GM18951 (cell line): ENCODE measurements around the gene SEC23B.

Source experiments
- POLR2A ChIP-seq: IDR thresholded peaks from 4 replicates; pipeline ENCODE4 v1.6.1; 2011; ENCODE audit warnings: mild to moderate bottlenecking; ENCODE audit not compliant: insufficient read length, insufficient read depth; ENCODE audit errors: extremely low read depth
- in situ Hi-C: fragments of 300-500 bp; cut with MboI; formaldehyde crosslinking; loops from one replicate; pipeline ENCODE4 v1.12.0; 2022; ENCODE audit warnings: low sequenced_read_pairs, mixed read lengths, inconsistent platforms; ENCODE audit not compliant: unreplicated experiment

SEC23B gene

DNA sequence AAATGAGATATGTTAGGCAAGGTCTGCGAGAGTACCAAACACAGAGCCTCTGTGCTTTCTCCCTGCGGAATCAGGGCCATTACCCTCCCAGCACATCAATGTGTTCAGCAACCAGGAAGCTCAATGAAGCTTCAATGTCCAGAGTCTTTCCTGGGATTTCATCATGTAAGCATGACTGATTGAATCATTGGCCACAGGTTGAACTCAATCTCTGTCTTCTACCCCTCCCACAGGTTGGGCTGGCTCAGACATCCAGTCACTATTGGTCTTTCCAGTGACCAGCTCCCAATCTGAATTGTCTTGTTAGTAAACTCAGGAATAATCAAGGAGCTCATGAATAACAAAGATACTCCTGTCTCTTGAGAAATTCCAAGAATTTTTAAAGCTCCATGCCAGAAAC is 77.4 kb downstream of the SEC23B start:
- TF ChIP-seq POLR2A = no peak
- in situ Hi-C loops = no loop called here

DNA sequence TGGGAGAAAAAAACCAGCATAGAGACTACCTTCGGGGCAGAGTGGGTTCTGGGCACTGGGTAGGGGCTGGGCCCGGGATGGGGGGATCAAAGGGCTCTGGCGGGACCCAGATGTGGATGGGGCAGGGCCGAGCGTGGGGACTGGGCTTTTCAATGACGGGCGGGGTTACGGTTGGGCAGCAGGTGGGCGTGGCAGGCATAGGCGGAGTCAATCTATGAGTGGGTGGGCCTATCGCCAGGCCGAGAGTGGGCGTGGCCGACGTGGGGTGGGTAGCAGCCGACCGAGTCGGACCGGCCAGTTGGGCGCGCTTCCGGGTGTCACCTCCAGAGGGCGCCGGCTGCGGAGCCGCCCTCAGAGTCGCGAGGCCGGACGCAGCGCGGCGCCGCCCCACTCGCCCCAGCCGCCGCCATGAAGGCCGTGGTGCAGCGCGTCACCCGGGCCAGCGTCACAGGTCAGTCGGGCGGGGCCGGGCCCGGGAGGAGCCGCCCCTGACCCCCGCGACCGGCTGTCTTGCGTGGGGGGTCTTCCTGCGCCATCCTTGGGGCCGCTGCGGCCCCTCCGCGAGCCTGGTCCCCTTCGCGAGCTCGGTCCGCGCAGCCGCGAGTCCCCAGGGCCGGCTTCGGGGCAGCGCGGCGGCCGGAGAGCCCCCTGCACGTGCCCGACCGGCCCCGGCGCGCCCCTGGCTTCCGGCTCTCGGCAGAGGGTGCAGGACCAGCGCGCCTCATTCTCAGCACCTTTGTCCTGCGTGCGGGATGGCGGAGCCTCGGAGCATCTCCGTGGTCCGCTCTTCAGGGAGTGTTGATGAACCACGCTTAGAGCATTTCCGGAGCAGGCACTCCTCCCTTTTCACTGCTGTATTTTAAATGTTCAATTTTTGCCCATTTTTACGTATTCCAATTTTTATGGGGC is 80.2 kb downstream of the SEC23B start, which contains the start of gene DTD1:
Gene DTD1 (plus strand): TSS at position 390 of the 909 bp plus-strand sequence. CDS start 19 bp downstream, at position 409.
- TF ChIP-seq POLR2A = peak; percentile 77
- in situ Hi-C loops = no loop called here

DNA sequence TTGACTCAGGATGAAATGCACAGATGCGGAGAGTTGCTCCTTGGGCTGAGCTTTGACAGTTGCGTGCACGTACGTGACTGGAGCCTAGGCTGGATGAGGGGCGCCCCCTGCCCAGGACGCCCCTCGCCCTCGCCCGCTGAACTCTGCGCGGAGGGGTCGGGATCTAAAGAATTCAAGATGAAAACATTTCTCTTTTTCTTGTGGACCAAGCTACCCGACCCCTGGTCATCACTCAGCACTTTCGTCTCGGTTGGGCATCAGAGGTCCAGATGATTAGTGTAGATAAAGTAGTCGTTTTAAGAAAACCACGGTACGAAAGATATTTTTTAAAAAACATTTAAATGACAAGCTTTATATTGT is 80.8 kb downstream of the SEC23B start:
- TF ChIP-seq POLR2A = no peak
- in situ Hi-C loops = no loop called here

DNA sequence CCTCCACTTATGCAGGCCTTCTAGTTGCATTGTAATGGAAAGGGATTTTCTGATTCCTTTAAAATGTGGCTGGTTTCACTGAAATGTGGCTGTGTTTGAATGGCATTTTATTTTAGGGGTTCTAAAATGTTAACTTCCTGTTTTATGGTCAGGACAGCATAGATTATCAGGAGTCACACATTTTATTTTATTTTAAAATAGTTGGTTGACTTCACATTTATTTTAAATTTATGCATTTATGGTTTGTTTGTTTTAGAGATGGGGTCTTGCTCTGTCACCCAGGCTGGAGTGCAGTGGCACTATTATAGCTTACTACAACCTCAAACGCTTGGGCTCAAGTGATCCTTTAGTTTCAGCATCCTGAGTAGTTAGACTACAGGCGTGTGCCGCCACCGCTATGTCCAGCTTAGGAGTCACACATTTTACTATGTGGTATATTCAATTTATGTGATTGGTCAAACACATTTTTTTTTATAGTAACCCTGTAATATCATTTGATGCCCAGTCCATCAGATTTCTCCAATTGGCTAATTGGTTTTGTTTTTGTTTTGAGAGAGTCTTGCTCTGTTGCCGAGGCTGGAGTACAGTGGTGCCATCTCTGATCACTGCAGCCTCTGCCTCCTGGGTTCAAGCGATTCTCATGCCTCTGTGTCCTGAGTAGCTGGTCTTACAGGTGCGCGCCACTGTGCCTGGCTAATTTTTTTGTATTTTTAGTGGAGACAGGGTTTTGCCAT is 82.4 kb downstream of the SEC23B start:
- in situ Hi-C loops = no loop called here
- TF ChIP-seq POLR2A = no peak

DNA sequence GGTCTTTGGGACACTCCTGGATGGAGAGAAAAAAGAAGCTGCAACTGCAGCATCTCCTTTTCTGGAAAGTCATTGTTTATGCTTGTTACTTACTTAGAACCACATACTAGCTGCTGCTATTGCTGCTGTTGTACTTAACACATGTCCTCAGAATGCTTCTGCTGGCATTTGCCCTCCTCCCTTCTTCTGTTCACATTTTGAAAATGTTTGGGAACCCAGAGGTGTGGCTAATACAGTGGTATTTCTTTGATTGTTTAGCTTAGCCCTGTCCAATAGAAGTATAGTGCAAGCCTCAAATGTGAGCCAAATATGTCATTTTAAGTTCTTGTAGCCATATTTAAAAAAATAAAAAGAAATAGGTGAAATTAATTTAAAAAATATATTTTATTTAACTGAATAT is 88.5 kb downstream of the SEC23B start:
- TF ChIP-seq POLR2A = no peak
- in situ Hi-C loops = no loop called here

DNA sequence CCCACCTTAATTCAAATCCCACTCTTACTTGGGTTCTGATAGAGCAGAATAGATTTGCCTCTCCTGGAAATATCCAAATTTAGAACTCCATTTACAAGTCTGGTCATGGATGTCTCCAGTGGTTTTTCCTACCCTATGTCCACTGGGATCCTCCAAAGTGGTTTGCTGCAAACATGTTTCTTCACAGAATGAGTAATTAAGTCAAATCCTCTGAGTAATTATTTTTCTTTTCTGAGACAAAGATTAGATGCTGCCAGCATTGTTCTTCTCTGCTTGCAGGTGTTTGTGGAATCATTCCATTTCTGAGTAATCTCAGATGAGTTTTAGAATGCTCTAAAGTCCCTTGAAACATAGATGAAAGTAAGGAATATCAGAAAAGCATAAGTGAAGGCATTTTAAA is 102.0 kb downstream of the SEC23B start:
- in situ Hi-C loops = no loop called here
- no peak for TF ChIP-seq POLR2A
